GM21367 (cell line): ENCODE data around the gene OST4.

Experiments used
- ATAC-seq: cut with Tn5 transposase; IDR thresholded peaks from one replicate; pipeline ENCODE4 v1.9.1; 2021; ENCODE audit not compliant: unreplicated experiment

OST4 gene

GRCh38 chr2:27054721-27055120 lies 16.7 kb downstream of the OST4 start:
- no peak for ATAC-seq

GRCh38 chr2:27053776-27054175 lies 17.7 kb downstream of the OST4 start:
- ATAC-seq, result no peak

GRCh38 chr2:27053321-27053720 lies 18.1 kb downstream of the OST4 start:
- ATAC-seq, result no peak

- ATAC-seq, result peak; percentile 3
These were observed 19.4 kb downstream of the OST4 start for GRCh38 chr2:27051902-27052645.

GRCh38 chr2:27050996-27051901 lies 20.2 kb downstream of the OST4 start, which contains the start of gene AGBL5:
TSS of gene AGBL5 (plus strand) at chr2:27051668. CDS start at chr2:27052959, 1,291 bp downstream.
- peak; percentile 64 for ATAC-seq

- peak; percentile 46 for ATAC-seq
These were observed 21.0 kb downstream of the OST4 start for GRCh38 chr2:27050281-27050995.

- no peak for ATAC-seq
These were observed 21.8 kb downstream of the OST4 start for GRCh38 chr2:27049422-27050280.

GRCh38 chr2:27042985-27043634 lies 28.3 kb downstream of the OST4 start:
- no peak for ATAC-seq

- ATAC-seq, result peak; percentile 67
These were observed 29.2 kb downstream of the OST4 start for GRCh38 chr2:27042159-27042661.

- no peak for ATAC-seq
These were observed 29.7 kb downstream of the OST4 start for GRCh38 chr2:27041752-27042151.

GRCh38 chr2:27040282-27040681 lies 31.2 kb downstream of the OST4 start:
- no peak for ATAC-seq

GRCh38 chr2:27039871-27040270 lies 31.6 kb downstream of the OST4 start:
- ATAC-seq, result no peak

GRCh38 chr2:27039426-27039825 lies 32.0 kb downstream of the OST4 start:
- ATAC-seq, result no peak

- ATAC-seq, result no peak
These were observed 32.7 kb downstream of the OST4 start for GRCh38 chr2:27038631-27039339.

- ATAC-seq, result no peak
These were observed 33.4 kb downstream of the OST4 start for GRCh38 chr2:27038012-27038411.

- ATAC-seq, result no peak
These were observed 38.1 kb downstream of the OST4 start for GRCh38 chr2:27033253-27033852.

GRCh38 chr2:27032495-27033252 lies 38.8 kb downstream of the OST4 start, which contains the start of gene TMEM214:
TSS of gene TMEM214 (plus strand) at chr2:27032965. CDS start at chr2:27033016, 51 bp downstream.
- ATAC-seq, result peak; percentile 82

- ATAC-seq, result no peak
These were observed 42.4 kb downstream of the OST4 start for GRCh38 chr2:27029051-27029450.
